ENCODE results near the gene MCUR1. TPM values are rescaled to one million over a fixed set of nuclear protein-coding genes. Genes with fewer than 3 reads are reported as not detected.

Gene MCUR1
- total and polyA plus RNA-seq, 9 of the 15 experiments (the other 6 are each of a cell fraction or from before 2014, with no cell fraction given) = 5.1 to 60.2 (median 41.4) TPM

DNA sequence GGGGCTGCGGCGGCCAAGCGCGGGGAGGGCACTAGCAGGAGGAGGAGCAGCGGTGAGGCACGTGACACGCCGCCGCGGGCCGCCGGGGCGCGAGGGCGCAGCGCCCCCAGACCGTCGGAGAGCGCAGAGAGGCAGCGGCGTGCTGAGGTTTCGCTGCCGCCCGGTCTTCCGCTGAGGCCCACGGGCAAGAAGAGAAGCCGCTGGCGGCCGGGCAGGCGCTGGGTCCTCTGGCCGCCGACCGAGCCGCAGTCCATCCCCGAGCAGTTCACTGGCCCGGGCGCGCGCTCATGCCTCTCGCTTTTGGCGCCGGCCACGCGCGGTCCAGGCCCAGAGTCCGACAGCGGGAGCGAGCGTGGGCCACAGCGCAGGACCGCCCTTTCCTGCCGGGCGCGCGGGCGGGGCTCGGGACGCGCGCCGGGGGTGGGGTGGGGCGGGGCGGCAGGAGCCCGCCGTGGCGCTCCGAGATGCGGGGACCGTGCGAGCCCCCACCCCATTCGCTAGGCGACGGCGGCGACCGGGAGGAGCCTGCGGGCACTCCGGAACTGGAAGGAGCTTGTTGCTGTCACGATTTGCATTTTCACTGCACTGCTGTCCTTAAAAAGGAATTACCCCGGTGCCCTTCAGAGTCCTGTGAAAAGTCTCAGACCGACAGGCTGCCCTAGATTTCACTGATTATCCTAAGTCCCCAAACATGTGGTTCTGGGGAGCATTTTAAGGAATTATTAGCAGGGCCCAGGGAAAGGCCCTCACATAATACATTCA is at the start of gene MCUR1 (continued):
- TF ChIP-seq, protein P1, sequence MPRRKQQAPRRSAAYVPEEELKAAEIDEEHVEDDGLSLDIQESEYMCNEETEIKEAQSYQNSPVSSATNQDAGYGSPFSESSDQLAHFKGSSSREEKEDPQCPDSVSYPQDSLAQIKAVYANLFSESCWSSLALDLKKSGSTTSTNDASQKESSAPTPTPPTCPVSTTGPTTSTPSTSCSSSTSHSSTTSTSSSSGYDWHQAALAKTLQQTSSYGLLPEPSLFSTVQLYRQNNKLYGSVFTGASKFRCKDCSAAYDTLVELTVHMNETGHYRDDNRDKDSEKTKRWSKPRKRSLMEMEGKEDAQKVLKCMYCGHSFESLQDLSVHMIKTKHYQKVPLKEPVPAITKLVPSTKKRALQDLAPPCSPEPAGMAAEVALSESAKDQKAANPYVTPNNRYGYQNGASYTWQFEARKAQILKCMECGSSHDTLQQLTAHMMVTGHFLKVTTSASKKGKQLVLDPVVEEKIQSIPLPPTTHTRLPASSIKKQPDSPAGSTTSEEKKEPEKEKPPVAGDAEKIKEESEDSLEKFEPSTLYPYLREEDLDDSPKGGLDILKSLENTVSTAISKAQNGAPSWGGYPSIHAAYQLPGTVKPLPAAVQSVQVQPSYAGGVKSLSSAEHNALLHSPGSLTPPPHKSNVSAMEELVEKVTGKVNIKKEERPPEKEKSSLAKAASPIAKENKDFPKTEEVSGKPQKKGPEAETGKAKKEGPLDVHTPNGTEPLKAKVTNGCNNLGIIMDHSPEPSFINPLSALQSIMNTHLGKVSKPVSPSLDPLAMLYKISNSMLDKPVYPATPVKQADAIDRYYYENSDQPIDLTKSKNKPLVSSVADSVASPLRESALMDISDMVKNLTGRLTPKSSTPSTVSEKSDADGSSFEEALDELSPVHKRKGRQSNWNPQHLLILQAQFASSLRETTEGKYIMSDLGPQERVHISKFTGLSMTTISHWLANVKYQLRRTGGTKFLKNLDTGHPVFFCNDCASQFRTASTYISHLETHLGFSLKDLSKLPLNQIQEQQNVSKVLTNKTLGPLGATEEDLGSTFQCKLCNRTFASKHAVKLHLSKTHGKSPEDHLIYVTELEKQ (CRISPR knock-in tag; IDR thresholded peaks at IDR 0.05) = no peak
- TF ChIP-seq ILF3 (IDR thresholded peaks at IDR 0.05; ENCODE audit: borderline replicate concordance) = no peak; the same call in 1 of the 2 replicates
- TF ChIP-seq, protein P2, sequence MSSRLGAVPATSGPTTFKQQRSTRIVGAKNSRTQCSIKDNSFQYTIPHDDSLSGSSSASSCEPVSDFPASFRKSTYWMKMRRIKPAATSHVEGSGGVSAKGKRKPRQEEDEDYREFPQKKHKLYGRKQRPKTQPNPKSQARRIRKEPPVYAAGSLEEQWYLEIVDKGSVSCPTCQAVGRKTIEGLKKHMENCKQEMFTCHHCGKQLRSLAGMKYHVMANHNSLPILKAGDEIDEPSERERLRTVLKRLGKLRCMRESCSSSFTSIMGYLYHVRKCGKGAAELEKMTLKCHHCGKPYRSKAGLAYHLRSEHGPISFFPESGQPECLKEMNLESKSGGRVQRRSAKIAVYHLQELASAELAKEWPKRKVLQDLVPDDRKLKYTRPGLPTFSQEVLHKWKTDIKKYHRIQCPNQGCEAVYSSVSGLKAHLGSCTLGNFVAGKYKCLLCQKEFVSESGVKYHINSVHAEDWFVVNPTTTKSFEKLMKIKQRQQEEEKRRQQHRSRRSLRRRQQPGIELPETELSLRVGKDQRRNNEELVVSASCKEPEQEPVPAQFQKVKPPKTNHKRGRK (tag; IDR thresholded peaks at IDR 0.05) = no peak
- 0 out of 2 replicates have a peak, but pooled peaks have one; percentile 25 for TF ChIP-seq ZKSCAN1 (IDR thresholded peaks at IDR 0.05; ENCODE audit: low read depth, low read length)
- TF ChIP-seq GTF2E2 (tag; IDR thresholded peaks at IDR 0.05) = peak; percentile 90
- TF ChIP-seq BDP1 (IDR thresholded peaks at IDR 0.05; ENCODE audit: insufficient read depth, insufficient read length) = no peak
- peak in 1 of 2 experiments; percentile 28; a peak in 1 of 4 replicates for TF ChIP-seq SIN3A (IDR thresholded peaks at IDR 0.05; ENCODE audit: borderline replicate concordance in 2 of 2, control insufficient read depth in 1 of 2, low read depth in 2 of 2, low read length in 2 of 2)
- peak in 1 of 2 experiments; percentile 63; a peak in 1 of 4 replicates for TF ChIP-seq HDAC1 (IDR thresholded peaks at IDR 0.05)
- TF ChIP-seq, protein P3, sequence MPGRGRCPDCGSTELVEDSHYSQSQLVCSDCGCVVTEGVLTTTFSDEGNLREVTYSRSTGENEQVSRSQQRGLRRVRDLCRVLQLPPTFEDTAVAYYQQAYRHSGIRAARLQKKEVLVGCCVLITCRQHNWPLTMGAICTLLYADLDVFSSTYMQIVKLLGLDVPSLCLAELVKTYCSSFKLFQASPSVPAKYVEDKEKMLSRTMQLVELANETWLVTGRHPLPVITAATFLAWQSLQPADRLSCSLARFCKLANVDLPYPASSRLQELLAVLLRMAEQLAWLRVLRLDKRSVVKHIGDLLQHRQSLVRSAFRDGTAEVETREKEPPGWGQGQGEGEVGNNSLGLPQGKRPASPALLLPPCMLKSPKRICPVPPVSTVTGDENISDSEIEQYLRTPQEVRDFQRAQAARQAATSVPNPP (IDR thresholded peaks at IDR 0.05; ENCODE audit: borderline replicate concordance, insufficient read depth, insufficient read length) = no peak
- no peak for TF ChIP-seq NUFIP1 (IDR thresholded peaks at IDR 0.05; ENCODE audit: partially characterized antibody)
- TF ChIP-seq, protein P4, sequence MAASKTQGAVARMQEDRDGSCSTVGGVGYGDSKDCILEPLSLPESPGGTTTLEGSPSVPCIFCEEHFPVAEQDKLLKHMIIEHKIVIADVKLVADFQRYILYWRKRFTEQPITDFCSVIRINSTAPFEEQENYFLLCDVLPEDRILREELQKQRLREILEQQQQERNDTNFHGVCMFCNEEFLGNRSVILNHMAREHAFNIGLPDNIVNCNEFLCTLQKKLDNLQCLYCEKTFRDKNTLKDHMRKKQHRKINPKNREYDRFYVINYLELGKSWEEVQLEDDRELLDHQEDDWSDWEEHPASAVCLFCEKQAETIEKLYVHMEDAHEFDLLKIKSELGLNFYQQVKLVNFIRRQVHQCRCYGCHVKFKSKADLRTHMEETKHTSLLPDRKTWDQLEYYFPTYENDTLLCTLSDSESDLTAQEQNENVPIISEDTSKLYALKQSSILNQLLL (CRISPR knock-in tag; IDR thresholded peaks at IDR 0.05; ENCODE audit: borderline replicate concordance) = no peak
- TF ChIP-seq, protein P5, sequence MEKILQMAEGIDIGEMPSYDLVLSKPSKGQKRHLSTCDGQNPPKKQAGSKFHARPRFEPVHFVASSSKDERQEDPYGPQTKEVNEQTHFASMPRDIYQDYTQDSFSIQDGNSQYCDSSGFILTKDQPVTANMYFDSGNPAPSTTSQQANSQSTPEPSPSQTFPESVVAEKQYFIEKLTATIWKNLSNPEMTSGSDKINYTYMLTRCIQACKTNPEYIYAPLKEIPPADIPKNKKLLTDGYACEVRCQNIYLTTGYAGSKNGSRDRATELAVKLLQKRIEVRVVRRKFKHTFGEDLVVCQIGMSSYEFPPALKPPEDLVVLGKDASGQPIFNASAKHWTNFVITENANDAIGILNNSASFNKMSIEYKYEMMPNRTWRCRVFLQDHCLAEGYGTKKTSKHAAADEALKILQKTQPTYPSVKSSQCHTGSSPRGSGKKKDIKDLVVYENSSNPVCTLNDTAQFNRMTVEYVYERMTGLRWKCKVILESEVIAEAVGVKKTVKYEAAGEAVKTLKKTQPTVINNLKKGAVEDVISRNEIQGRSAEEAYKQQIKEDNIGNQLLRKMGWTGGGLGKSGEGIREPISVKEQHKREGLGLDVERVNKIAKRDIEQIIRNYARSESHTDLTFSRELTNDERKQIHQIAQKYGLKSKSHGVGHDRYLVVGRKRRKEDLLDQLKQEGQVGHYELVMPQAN (IDR thresholded peaks at IDR 0.05; ENCODE audit: borderline replicate concordance) = no peak
- no peak for TF ChIP-seq RHOXF2B (CRISPR knock-in tag; conservative IDR thresholded peaks at IDR 0.05)
- peak; percentile 82; the same call in 1 of the 2 replicates for TF ChIP-seq ZNF175 (CRISPR knock-in tag; IDR thresholded peaks at IDR 0.05; ENCODE audit: low read depth)
- TF ChIP-seq FUS (optimal IDR thresholded peaks at IDR 0.05; ENCODE audit: low read depth, low read length) = peak; percentile 63
- TF ChIP-seq JUNB (CRISPR knock-in tag; conservative IDR thresholded peaks at IDR 0.05) = 0 out of 2 replicates have a peak, but pooled peaks have one; percentile 25
- no peak for TF ChIP-seq TARDBP (IDR thresholded peaks at IDR 0.05)

Measured in K562 (cell line).